Effector memory CD4-positive, alpha-beta T cell (primary cell): ENCODE results near the gene EPAS1.
A peak's percentile ranks its signal among the peaks of the same experiment; 100 is the strongest.

ENCODE experiments used
- DNase-seq, 3 donors: peaks; one replicate each; pipeline ENCODE4 v3.0.0-alpha.2; 2020
- H3K27ac ChIP-seq: 2 replicates; pipeline ENCODE4 v1.7.0; 2013; ENCODE audit warnings: mild to moderate bottlenecking, low read length, moderate library complexity; ENCODE audit not compliant: insufficient read depth, poor library complexity, severe bottlenecking
- H3K27me3 ChIP-seq: replicated peaks from 2 replicates; pipeline ENCODE4 v1.7.0; 2013; ENCODE audit warnings: mild to moderate bottlenecking, low read length; ENCODE audit not compliant: insufficient read depth, control insufficient read depth, poor library complexity, severe bottlenecking
- H3K36me3 ChIP-seq: 2 replicates; pipeline ENCODE4 v1.7.0; 2013; ENCODE audit warnings: mild to moderate bottlenecking, low read length, moderate library complexity; ENCODE audit not compliant: control insufficient read depth, insufficient read depth
- H3K4me1 ChIP-seq: 2 replicates; pipeline ENCODE4 v1.7.0; 2013; ENCODE audit warnings: low read length, mild to moderate bottlenecking; ENCODE audit not compliant: control insufficient read depth, insufficient read depth, poor library complexity, severe bottlenecking
- H3K4me3 ChIP-seq: 2 replicates; pipeline ENCODE4 v1.7.0; 2013; ENCODE audit warnings: low read length, low read depth, mild to moderate bottlenecking; ENCODE audit not compliant: insufficient read depth, poor library complexity, severe bottlenecking
- H3K9me3 ChIP-seq: 2 replicates; pipeline ENCODE4 v1.7.0; 2013; ENCODE audit warnings: mild to moderate bottlenecking, low read length, moderate library complexity; ENCODE audit not compliant: control insufficient read depth

Gene EPAS1

DNA sequence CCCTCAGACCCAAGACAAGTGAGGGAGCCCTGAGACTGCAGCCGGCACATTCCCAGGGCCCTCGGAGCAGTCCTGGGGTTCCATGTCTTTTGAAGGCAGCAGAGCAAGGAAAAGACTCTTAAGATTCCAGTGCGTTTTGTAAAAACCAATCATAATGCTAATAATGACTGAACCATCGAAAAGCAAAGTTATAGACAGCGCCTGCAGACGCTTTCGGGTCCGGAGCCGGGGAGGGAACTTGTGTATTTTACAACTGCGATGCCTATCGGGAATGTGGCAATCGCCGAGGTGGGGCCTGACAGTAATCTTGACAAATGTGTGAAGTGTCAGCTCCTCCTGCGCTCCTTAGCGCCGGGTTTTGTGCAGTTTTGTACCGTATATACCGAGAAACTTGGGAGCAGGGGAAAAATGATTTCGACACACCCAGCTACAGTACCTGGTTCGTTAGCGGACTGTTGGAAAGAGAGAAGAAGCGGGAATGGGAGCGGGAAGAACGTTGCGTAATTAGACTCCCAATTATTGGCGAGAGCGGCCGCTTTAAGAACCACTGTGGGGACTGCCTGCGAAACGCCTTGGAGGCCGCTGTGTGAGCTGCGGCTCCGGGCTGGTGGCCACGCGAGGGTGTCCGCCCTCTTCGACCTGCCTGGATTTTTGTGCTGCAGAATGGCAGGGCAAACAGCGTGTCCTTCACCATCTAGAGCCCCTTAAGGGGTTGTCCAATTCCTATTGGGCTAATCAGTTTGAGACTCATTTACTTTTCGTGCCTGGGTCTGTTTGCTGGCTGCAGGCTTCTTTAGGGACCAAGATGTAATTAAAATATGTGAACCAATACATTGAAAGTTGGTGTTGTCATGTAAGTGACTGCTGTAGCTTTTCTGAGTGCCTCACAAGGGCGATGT, 2.4 kb downstream of the EPAS1 start:
- Histone ChIP-seq H3K27me3 (peaks cover 22% of the 10 kb centered on the region), H3K4me3 (peak overlapping the region; percentile 63), H3K9me3 (no peaks in the 10 kb centered on the region), H3K36me3 (no peaks in the 10 kb centered on the region), H3K4me1 (peaks cover 30% of the 10 kb centered on the region), H3K27ac (no peak overlapping the region)
- DNase-seq: no peak

DNA sequence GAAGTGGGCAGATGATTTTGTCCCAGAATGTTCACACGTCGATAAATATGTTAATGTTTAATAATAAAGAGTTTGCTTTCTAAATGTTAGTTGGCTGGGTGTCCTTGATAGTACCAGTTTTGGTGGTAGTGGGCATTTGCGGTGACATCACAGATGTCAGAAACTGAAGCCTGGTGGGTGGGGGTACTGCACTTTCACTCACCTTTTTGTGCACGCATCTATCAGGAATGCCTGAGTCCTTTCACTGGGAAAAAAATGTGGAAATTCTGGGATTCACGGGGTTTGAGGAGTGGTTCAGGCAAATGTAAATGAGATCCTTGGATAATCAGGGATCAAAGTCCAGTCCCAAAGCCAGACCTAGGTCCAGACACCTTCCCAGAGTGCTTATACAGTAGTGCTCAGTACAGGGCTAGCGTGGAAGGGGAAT, 3.2 kb downstream of the EPAS1 start:
- Histone ChIP-seq H3K27me3 (peaks cover 22% of the 10 kb centered on the region), H3K36me3 (no peaks in the 10 kb centered on the region), H3K4me3 (no peak overlapping the region), H3K4me1 (peaks cover 38% of the 10 kb centered on the region), H3K27ac (no peak overlapping the region), H3K9me3 (no peaks in the 10 kb centered on the region)
- DNase-seq: no peak

- H3K36me3 ChIP-seq: no peaks in the 10 kb centered on the region
- peaks cover 41% of the 10 kb centered on the region for H3K4me1 ChIP-seq
- H3K4me3 ChIP-seq: no peak overlapping the region
- no peak for DNase-seq
- H3K9me3 ChIP-seq: no peaks in the 10 kb centered on the region
- H3K27ac ChIP-seq: no peak overlapping the region
- peaks cover 22% of the 10 kb centered on the region for H3K27me3 ChIP-seq
Measured at GRCh38 chr2:46302005-46302695, 4.9 kb downstream of the EPAS1 start.

GRCh38 chr2:46303233-46303632, 6.0 kb downstream of the EPAS1 start:
- Histone ChIP-seq H3K27me3 (peaks cover 20% of the 10 kb centered on the region), H3K36me3 (no peaks in the 10 kb centered on the region), H3K4me3 (no peak overlapping the region), H3K27ac (no peak overlapping the region), H3K9me3 (no peaks in the 10 kb centered on the region), H3K4me1 (peaks cover 33% of the 10 kb centered on the region)
- DNase-seq: no peak

GRCh38 chr2:46303822-46304221, 6.6 kb downstream of the EPAS1 start:
- Histone ChIP-seq H3K36me3 (no peaks in the 10 kb centered on the region), H3K4me3 (no peak overlapping the region), H3K27me3 (peaks cover 14% of the 10 kb centered on the region), H3K9me3 (no peaks in the 10 kb centered on the region), H3K4me1 (peaks cover 27% of the 10 kb centered on the region), H3K27ac (no peak overlapping the region)
- DNase-seq: no peak

DNA sequence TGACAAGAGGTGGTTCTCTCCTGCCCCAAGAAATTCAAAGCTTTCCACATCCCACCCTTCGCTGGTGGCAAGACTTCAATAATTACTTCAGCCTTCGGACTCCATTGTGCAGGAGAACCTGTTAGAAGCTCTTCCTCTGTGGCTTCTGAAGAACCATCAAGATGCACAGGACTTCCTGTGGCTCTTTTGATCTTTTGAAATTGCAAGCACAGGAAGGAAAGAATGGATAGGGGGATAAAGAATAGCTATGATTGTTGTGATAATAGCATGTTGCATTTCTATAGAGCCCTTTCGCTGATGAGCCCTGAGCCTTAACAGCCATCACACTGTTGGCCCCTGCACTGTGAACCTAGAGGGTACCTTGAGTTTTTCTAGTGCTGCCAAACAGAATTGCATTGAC, 7.4 kb downstream of the EPAS1 start:
- no peaks in the 10 kb centered on the region for H3K9me3 ChIP-seq
- H3K4me3 ChIP-seq: peak overlapping the region; percentile 6
- peaks cover 19% of the 10 kb centered on the region for H3K4me1 ChIP-seq
- peaks cover 7% of the 10 kb centered on the region for H3K27me3 ChIP-seq
- DNase-seq: no peak
- H3K27ac ChIP-seq: no peak overlapping the region
- no peaks in the 10 kb centered on the region for H3K36me3 ChIP-seq

GRCh38 chr2:46305187-46305586, 8.0 kb downstream of the EPAS1 start:
- no peak for DNase-seq
- Histone ChIP-seq H3K36me3 (no peaks in the 10 kb centered on the region), H3K4me1 (peaks cover 17% of the 10 kb centered on the region), H3K27ac (no peak overlapping the region), H3K9me3 (no peaks in the 10 kb centered on the region), H3K27me3 (peaks cover 4% of the 10 kb centered on the region), H3K4me3 (no peak overlapping the region)

GRCh38 chr2:46305767-46306166, 8.6 kb downstream of the EPAS1 start:
- Histone ChIP-seq H3K27ac (no peak overlapping the region), H3K27me3 (no peaks in the 10 kb centered on the region), H3K9me3 (no peaks in the 10 kb centered on the region), H3K36me3 (no peaks in the 10 kb centered on the region), H3K4me1 (peaks cover 17% of the 10 kb centered on the region), H3K4me3 (no peak overlapping the region)
- no peak for DNase-seq

- no peaks in the 10 kb centered on the region for H3K27me3 ChIP-seq
- no peak overlapping the region for H3K27ac ChIP-seq
- H3K4me1 ChIP-seq: peaks cover 17% of the 10 kb centered on the region
- no peaks in the 10 kb centered on the region for H3K9me3 ChIP-seq
- no peak for DNase-seq
- no peak overlapping the region for H3K4me3 ChIP-seq
- no peaks in the 10 kb centered on the region for H3K36me3 ChIP-seq
Measured at GRCh38 chr2:46306330-46306751, 9.1 kb downstream of the EPAS1 start.
